Measurements from ENCODE around the gene URM1.

The URM1 gene

GRCh38 chr9:128405077-128405779, 34.1 kb downstream of the URM1 start:
- H3K27me3 ChIP-seq (replicated peaks) = no peaks in the 10 kb centered on the region
- H3K36me3 ChIP-seq (replicated peaks) = no peaks in the 10 kb centered on the region
- in situ Hi-C loops (cut with HindIII; ENCODE audit: low pct_ligation_motif_present, low sequenced_read_pairs) = no loop called here
- H3K4me3 ChIP-seq (ENCODE audit: low read depth, low read length) = no peak overlapping the region
- H3K27ac ChIP-seq = no peak overlapping the region
- DNase-seq = no peak
- no peak for TF ChIP-seq CTCF (IDR thresholded peaks at IDR 0.05; ENCODE audit: low read depth, low read length, missing control alignments)

- in situ Hi-C loops (cut with HindIII; ENCODE audit: low pct_ligation_motif_present, low sequenced_read_pairs) = no loop called here
- no peak overlapping the region for H3K4me3 ChIP-seq (ENCODE audit: low read depth, low read length)
- DNase-seq = no peak
- H3K27ac ChIP-seq = no peak overlapping the region
- H3K27me3 ChIP-seq (replicated peaks) = no peaks in the 10 kb centered on the region
- no peak for TF ChIP-seq CTCF (IDR thresholded peaks at IDR 0.05; ENCODE audit: low read depth, low read length, missing control alignments)
- H3K36me3 ChIP-seq (replicated peaks) = no peaks in the 10 kb centered on the region
Observed at GRCh38 chr9:128405780-128406171, 34.6 kb downstream of the URM1 start.

- Histone ChIP-seq H3K36me3 (replicated peaks) (no peaks in the 10 kb centered on the region), H3K27me3 (replicated peaks) (no peaks in the 10 kb centered on the region), H3K27ac (peak overlapping the region; percentile 3), H3K4me3 (ENCODE audit: low read depth, low read length) (no peak overlapping the region)
- in situ Hi-C loops (cut with HindIII; ENCODE audit: low pct_ligation_motif_present, low sequenced_read_pairs) = no loop called here
- DNase-seq = peak; percentile 45
- TF ChIP-seq CTCF (IDR thresholded peaks at IDR 0.05; ENCODE audit: low read depth, low read length, missing control alignments) = no peak
Observed at GRCh38 chr9:128406848-128407391, 35.7 kb downstream of the URM1 start.

GRCh38 chr9:128408963-128409431, 37.8 kb downstream of the URM1 start:
- TF ChIP-seq CTCF (IDR thresholded peaks at IDR 0.05; ENCODE audit: low read depth, low read length, missing control alignments) = no peak
- in situ Hi-C loops (cut with HindIII; ENCODE audit: low pct_ligation_motif_present, low sequenced_read_pairs) = no loop called here

GRCh38 chr9:128409450-128409849, 38.3 kb downstream of the URM1 start:
- in situ Hi-C loops (cut with HindIII; ENCODE audit: low pct_ligation_motif_present, low sequenced_read_pairs) = no loop called here
- Histone ChIP-seq H3K4me3 (ENCODE audit: low read depth, low read length) (no peak overlapping the region), H3K36me3 (replicated peaks) (no peaks in the 10 kb centered on the region), H3K27ac (no peak overlapping the region), H3K27me3 (replicated peaks) (peaks cover 4% of the 10 kb centered on the region)
- no peak for DNase-seq
- TF ChIP-seq CTCF (IDR thresholded peaks at IDR 0.05; ENCODE audit: low read depth, low read length, missing control alignments) = no peak

More at GRCh38 chr9:128408963-128409431, 37.8 kb downstream of the URM1 start:
- no peak overlapping the region for H3K27ac ChIP-seq
- H3K27me3 ChIP-seq (replicated peaks) = no peaks in the 10 kb centered on the region
- no peak overlapping the region for H3K4me3 ChIP-seq (ENCODE audit: low read depth, low read length)
- DNase-seq = no peak
- H3K36me3 ChIP-seq (replicated peaks) = no peaks in the 10 kb centered on the region
